GM13977 (cell line): ENCODE data around the gene SLC35F6.

ENCODE experiments used
- DNase-seq: peaks from one replicate; pipeline ENCODE4 v3.0.0; 2012; ENCODE audit warnings: low spot score
- in situ Hi-C: fragments of 300-500 bp; cut with MboI; formaldehyde crosslinking; loops from one replicate; pipeline ENCODE4 v1.12.0; 2022; ENCODE audit warnings: low sequenced_read_pairs, low pct_unique_long_range_greater_than_20kb, mixed read lengths, inconsistent platforms; ENCODE audit not compliant: unreplicated experiment
- TF ChIP-seq, protein P1 (sequence below): IDR thresholded peaks from 2 replicates; pipeline ENCODE4 v1.5.1; 2012; ENCODE audit warnings: mild to moderate bottlenecking, control low read depth; ENCODE audit not compliant: insufficient read depth; ENCODE audit errors: extremely low read depth, missing control alignments

SLC35F6 gene

GRCh38 chr2:26720322-26721114, 43.6 kb upstream of the SLC35F6 start:
- TF ChIP-seq, protein P1, sequence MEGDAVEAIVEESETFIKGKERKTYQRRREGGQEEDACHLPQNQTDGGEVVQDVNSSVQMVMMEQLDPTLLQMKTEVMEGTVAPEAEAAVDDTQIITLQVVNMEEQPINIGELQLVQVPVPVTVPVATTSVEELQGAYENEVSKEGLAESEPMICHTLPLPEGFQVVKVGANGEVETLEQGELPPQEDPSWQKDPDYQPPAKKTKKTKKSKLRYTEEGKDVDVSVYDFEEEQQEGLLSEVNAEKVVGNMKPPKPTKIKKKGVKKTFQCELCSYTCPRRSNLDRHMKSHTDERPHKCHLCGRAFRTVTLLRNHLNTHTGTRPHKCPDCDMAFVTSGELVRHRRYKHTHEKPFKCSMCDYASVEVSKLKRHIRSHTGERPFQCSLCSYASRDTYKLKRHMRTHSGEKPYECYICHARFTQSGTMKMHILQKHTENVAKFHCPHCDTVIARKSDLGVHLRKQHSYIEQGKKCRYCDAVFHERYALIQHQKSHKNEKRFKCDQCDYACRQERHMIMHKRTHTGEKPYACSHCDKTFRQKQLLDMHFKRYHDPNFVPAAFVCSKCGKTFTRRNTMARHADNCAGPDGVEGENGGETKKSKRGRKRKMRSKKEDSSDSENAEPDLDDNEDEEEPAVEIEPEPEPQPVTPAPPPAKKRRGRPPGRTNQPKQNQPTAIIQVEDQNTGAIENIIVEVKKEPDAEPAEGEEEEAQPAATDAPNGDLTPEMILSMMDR: no peak
- in situ Hi-C loops: no loop called here
- DNase-seq: no peak

GRCh38 chr2:26721115-26722032, 42.7 kb upstream of the SLC35F6 start:
- TF ChIP-seq, protein P1: no peak
- DNase-seq: no peak
- in situ Hi-C loops: no loop called here

GRCh38 chr2:26722328-26722727, 41.8 kb upstream of the SLC35F6 start:
- DNase-seq: no peak
- in situ Hi-C loops: no loop called here
- TF ChIP-seq, protein P1: no peak

- in situ Hi-C loops: no loop called here
- DNase-seq: no peak
- TF ChIP-seq, protein P1: no peak
Observed at GRCh38 chr2:26722911-26723310, 41.2 kb upstream of the SLC35F6 start.

GRCh38 chr2:26723475-26723874, 40.6 kb upstream of the SLC35F6 start:
- DNase-seq: no peak
- in situ Hi-C loops: no loop called here
- TF ChIP-seq, protein P1: no peak

GRCh38 chr2:26723991-26724750, 39.9 kb upstream of the SLC35F6 start:
- DNase-seq: no peak
- TF ChIP-seq, protein P1: no peak
- in situ Hi-C loops: no loop called here
